ENCODE data around the gene NRROS. TPM values are rescaled to one million over a fixed set of nuclear protein-coding genes. Genes with fewer than 3 reads are reported as not detected.

Gene NRROS
- total RNA-seq, 1 donor from 2014 or later, result 34.7 TPM

DNA sequence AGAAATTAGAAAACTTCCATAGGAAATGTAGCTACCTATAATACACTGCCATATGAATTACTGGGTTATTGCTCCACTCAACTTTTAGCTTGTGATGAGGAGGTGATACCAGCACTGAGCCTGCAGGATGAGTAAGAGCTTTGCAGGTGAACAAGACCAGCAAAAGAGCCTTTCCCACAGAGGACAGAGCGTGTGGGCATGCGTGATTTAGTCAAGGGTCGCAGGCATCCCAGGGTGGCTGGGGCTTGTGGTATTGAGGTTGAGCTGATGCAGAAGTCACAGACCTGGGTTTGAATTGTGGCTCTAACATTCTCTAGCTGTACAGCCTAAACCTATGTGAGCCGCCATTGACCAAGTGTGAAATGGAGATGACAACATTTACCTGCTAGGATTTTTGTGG, 5.6 kb downstream of the NRROS start:
- intact Hi-C loops (cut with micrococcal nuclease), result no loop called here

- intact Hi-C loops (cut with micrococcal nuclease), result no loop called here
Measured at GRCh38 chr3:196645897-196646665, 6.6 kb downstream of the NRROS start.

GRCh38 chr3:196646666-196647216, 7.2 kb downstream of the NRROS start:
- intact Hi-C loops (cut with micrococcal nuclease), result no loop called here

GRCh38 chr3:196650740-196651311, 11.3 kb downstream of the NRROS start:
- intact Hi-C loops (cut with micrococcal nuclease), result no loop called here

DNA sequence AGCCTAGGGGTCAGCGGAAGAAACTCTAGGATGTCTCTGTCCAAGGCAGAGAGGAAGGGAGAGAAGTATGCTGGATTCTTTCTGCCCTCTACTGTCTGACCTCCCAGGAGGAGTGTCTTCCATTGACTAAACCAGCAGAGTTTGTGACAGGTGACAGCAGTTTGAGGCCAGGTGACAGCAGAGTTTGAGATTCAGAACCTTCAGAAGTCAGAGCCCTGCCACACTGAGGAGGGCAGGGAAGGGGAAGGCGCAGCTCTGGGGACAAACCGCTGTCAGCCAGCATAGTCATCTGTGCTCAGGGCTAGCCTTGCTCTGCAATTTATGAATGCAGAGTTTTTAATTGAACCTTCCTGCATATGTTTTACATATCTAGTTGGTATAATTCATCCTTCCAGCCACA, 12.3 kb downstream of the NRROS start:
- intact Hi-C loops (cut with micrococcal nuclease), result no loop called here

GRCh38 chr3:196652961-196653795, 13.7 kb downstream of the NRROS start:
- intact Hi-C loops (cut with micrococcal nuclease), result no loop called here

DNA sequence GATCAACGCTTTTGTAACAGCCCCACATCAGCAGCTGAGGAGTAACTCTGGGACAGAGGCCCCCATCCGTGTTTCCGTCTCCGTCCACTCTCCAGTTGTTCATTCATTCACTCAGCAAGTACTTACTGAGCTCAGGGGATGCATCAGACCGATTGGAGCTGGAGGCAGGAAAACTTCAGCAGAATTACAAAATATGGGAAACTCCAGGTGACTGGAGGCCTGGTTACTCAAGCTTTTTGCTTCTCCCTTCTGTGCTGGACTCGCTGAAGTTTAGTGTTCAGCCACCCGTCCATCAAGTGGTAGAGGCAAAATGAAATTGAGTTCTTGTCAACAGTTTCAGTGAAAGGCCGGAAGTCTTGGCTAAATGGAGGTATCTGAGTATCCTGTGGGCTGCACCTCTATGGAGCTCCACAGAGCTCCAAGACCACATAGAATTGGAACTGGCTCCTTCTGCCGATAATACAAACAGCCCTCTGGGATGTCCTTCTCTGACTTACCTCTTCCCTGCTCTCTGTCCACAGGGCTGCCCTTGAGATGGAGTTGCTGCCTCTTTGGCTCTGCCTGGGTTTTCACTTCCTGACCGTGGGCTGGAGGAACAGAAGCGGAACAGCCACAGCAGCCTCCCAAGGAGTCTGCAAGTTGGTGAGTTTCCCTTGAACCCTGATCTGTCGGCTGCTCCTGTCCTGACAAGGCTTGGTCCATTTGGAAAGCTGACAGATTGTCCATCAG, 14.7 kb downstream of the NRROS start:
- intact Hi-C loops (cut with micrococcal nuclease), result no loop called here

DNA sequence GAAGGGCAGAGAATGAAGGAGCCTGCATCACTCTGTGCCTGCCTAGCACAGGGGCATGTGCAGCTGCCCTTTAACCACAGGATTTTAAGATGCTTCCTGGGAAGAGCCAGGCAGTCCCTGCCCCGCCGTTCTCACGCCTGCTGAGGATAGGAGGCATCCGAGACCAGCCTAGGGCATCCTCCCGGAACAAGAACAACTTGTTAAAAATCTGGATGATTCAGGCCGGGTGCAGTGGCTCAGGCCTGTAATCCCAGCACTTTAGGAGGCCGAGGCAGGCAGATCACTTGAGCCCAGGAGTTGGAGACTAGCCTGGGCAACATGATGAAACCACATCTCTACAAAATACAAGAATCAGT, 15.2 kb downstream of the NRROS start:
- intact Hi-C loops (cut with micrococcal nuclease), result no loop called here

DNA sequence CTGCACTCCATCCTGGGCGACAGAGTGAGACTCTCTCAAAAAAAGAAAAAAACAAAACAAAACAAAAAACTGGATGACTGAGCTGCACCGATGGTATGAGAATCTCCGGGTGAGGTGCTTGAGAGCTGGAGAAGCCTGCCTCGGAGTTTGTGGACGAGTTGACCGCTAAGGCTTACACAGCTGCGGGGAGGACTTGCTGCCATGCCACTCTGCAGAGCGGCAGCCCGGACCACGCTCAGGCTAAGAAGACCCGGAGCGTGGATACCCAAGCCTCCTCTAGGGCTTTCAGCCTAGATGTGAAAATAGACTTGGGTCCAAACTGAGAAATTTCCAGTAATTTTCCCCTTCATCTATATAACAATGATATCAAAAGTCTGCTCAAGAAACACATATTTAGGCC, 16.0 kb downstream of the NRROS start:
- intact Hi-C loops (cut with micrococcal nuclease), result no loop called here

DNA sequence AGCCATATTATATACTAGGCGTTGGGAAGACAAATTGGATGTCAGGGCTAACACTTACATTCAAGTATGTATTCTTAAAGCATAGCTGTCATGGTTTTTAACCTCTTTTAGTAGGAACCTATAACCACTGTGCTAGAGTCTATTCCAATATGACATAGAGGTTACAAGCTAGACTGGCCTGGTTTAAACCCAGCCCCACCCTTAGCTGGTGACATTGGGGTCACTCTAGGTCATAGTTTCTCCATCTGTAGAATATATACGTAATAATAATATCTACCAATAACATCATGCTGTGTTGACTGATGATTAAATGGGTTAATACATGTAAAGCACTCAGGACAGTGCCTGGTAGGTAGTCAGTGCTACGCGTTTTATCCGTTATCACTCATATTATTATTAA, 16.7 kb downstream of the NRROS start:
- intact Hi-C loops (cut with micrococcal nuclease), result no loop called here

DNA sequence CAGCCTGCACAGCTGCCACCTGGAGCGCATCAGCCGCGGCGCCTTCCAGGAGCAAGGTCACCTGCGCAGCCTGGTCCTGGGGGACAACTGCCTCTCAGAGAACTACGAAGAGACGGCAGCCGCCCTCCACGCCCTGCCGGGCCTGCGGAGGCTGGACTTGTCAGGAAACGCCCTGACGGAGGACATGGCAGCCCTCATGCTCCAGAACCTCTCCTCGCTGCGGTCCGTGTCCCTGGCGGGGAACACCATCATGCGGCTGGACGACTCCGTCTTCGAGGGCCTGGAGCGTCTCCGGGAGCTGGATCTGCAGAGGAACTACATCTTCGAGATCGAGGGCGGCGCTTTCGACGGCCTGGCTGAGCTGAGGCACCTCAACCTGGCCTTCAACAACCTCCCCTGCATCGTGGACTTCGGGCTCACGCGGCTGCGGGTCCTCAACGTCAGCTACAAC, 20.4 kb downstream of the NRROS start:
- intact Hi-C loops (cut with micrococcal nuclease), result no loop called here

DNA sequence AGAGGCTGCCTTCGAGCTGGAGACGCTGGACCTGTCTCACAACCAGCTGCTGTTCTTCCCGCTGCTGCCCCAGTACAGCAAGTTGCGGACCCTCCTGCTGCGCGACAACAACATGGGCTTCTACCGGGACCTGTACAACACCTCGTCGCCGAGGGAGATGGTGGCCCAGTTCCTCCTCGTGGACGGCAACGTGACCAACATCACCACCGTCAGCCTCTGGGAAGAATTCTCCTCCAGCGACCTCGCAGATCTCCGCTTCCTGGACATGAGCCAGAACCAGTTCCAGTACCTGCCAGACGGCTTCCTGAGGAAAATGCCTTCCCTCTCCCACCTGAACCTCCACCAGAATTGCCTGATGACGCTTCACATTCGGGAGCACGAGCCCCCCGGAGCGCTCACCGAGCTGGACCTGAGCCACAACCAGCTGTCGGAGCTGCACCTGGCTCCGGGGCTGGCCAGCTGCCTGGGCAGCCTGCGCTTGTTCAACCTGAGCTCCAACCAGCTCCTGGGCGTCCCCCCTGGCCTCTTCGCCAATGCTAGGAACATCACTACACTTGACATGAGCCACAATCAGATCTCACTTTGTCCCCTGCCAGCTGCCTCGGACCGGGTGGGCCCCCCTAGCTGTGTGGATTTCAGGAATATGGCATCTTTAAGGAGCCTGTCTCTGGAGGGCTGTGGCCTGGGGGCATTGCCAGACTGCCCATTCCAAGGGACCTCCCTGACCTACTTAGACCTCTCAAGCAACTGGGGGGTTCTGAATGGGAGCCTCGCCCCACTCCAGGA, 21.1 kb downstream of the NRROS start:
- intact Hi-C loops (cut with micrococcal nuclease), result no loop called here

GRCh38 chr3:196661400-196661799, 21.9 kb downstream of the NRROS start:
- intact Hi-C loops (cut with micrococcal nuclease), result no loop called here

DNA sequence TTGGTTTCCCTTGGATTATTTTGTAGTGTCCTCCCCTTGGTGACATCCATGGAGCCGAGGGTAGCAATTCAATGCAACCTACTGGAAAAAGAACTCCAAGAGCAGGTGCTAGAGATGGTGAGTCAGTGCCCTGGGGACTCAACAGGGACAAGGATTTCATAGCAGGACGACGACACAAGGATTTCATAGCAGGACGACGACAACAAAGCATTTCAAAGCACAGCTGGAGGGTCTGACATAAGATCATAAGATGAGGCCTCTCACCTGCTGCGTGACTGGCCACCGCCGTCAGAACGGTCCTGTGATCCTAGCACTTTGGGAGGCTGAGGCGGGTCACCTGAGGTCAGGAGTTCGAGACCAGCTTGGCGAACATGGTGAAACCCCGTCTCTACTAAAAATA, 22.5 kb downstream of the NRROS start:
- intact Hi-C loops (cut with micrococcal nuclease), result no loop called here

- intact Hi-C loops (cut with micrococcal nuclease), result no loop called here
Measured at GRCh38 chr3:196662711-196663571, 23.4 kb downstream of the NRROS start.

DNA sequence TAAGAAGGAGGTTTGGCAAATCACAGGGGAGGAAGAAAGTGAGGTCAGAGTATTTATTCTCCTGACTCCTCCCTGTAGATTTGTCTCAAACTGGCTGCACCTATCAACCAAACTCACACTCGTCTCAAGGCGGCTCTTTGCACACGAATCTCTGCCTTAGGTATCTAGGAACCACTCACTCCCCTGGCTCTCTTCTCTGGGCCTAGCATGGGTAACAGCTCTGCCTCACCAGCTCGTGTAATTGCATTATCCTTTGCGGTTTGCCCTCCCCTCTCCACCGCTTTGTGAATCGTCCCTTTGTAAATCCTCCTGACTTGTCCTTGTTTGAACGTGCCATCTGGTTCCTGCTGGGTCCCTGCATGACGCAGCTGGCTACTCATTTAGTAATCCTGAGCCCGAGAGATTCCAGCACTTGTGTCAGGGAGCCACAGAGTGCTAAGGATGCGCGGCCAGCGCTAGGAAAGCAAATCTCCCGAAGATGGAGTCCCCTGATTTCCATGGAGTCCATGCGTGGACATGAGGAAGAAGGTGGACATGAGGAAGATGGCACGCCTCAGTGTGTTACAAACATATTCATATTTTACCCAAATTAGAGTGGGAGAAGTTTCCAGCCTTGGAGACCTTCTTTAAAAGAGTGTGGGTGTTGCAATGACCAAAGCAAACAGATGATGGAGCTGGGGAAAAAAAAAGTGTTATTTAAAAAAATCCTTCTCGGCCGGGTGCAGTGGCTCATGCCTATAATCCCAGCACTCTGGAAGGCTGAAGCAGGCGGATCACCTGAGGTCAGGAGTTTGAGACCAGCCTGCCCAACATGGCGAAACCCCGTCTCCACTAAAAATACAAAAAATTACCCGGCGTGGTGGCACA, 26.7 kb downstream of the NRROS start:
- intact Hi-C loops (cut with micrococcal nuclease), result no loop called here

DNA sequence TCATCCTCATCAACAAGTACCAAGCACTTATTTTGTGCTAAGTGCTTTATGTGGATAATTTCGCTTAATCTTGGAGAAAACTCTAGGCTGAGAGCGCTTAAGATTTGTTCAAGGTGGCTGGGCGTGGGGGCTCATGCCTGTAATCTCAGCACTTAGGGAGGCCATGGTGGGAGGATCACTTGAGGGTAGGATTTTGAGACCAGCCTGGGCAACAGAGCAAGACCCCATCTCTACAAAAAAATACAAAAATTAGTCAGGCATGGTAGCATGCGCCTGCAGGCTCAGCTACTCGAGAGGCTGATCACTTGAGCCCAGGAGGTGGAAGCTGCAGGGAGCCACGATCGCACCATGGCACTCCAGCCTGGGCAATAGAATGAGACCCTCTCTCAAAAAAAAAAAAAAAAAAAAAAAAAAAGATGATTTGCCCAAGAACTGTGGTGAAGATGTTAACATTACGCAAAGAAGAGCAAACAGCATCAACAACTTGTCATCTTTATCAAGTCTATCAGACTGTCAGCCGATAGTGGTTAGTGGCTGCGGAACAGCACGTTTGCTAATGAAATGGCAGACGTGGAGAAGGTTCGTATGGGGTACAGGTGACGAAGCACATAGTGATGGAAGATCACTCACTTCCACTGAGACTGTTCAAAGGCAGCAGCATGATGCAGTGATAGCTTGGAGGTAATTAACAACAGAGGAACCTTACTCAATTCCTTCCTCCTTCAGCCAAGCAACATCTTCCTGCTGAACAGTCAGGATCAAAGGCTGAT, 27.7 kb downstream of the NRROS start:
- intact Hi-C loops (cut with micrococcal nuclease), result no loop called here

DNA sequence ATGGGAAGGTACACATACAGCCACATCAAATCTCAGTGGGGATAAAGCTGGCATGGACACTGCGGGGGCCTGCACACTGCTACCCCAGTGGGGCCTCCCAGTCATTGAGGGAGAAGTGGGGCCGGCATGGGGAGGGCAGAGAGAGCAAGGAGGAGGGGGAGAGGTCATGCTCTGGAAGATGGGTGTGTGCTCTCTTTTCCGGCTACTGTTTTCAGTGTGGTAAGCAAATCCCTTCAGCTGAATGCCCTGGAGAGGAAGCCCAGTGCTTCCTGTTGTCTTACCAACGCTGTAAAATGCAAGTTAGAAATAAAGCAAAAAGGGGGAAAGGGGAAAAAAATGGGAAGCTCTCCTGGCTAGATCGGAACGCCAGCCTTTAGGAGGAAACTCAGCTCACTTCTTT, 30.8 kb downstream of the NRROS start:
- intact Hi-C loops (cut with micrococcal nuclease), result no loop called here
